Measurements from ENCODE around the gene LRFN2. TPM values are rescaled to one million over a fixed set of nuclear protein-coding genes. Genes with fewer than 3 reads are reported as not detected.

Gene LRFN2
- total RNA-seq, 2 experiments from 2014 or later = not detected

DNA sequence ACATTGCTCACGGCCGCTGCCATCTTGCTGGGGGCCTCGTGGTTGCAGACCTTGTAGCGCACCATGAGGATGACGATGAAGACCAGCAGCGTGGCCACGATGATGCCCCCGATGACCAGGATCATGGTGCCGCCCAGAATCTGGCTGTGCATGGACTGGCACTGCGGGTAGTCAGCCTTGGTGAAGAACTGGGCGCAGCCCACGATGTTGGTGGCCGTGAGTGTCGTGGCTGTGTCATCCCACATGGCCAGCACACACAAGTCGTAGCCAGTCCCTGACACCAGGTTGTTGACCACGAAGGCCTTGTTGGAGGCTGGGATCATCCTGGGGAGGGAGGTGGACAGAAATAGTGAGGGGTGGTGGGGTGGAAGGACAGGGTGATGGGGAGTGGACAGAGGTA is 194.6 kb downstream of the LRFN2 start:
- intact Hi-C loops (cut with DNase I, micrococcal nuclease) = no loop called here
- Mint-ChIP-seq H3K4me3 (no peak overlapping the region), H3K4me1 (ENCODE audit: low read depth) (peaks cover 44% of the 10 kb centered on the region), H3K9me3 (no peaks in the 10 kb centered on the region), H3K27me3 (peaks cover 4% of the 10 kb centered on the region), H3K36me3 (ENCODE audit: low read depth) (no peaks in the 10 kb centered on the region), H3K27ac (no peak overlapping the region)
- POLR2A ChIA-PET = no interaction called here
- no peak for DNase-seq
- Histone ChIP-seq H3K9me3 (ENCODE audit: control insufficient read depth in 1 of 2, insufficient read depth in 1 of 2, low read length in 2 of 2) (peaks cover 0 to 16% of the 10 kb centered on the region in 2 experiments), H3K27me3 (ENCODE audit: control insufficient read depth in 1 of 2, insufficient read depth in 2 of 2, low read length in 2 of 2) (peaks cover 0 to 3% of the 10 kb centered on the region in 2 experiments), H3K27ac (ENCODE audit: low read depth in 1 of 2, low read length in 2 of 2) (no peak overlapping the region), H3K4me3 (ENCODE audit: low read length) (no peak overlapping the region), H3K4me1 (ENCODE audit: insufficient read depth, low read length) (peaks cover 43% of the 10 kb centered on the region), H3K36me3 (ENCODE audit: insufficient read depth, low read length) (no peaks in the 10 kb centered on the region)
- ATAC-seq (ENCODE audit: poor library complexity) = no peak
- no peak for TF ChIP-seq CTCF (IDR thresholded peaks at IDR 0.05)
- CTCF ChIA-PET = no interaction called here

DNA sequence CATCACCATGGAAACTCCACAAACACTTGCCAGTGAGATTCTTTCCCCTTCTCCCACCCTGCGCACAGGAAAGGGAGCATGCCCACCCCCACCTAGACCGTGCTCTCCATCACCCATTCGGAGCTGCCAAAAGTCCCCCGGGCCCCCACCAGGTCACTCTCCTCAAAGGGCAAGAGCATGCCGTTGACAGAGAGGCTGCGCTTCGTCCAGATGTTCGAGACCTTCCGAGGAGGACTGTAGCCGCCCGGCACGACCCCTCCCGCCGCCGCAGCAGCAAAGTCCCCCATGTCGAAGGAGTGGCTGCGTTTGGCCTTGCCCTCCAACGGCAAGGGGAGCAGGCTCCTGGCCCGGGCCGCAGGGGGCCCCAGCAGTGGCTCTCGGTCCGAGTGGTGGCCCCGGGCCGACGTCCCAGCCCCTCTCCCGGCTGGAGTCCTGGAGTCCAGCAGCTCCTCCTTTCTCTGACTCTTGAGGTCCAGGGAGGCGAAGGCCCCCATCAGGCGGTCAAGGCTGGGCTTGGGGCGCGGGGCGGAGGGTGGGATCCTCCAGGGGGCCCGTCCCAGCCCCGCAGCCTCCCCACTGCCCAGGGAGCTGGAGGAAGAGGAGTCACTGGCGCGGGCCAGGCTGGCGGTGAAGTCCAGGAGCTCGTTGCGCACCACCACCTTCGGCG is 195.2 kb downstream of the LRFN2 start:
- no peaks in the 10 kb centered on the region for H3K36me3 ChIP-seq (ENCODE audit: insufficient read depth, low read length)
- no peaks in the 10 kb centered on the region for H3K9me3 Mint-ChIP-seq
- peaks cover 44% of the 10 kb centered on the region for H3K4me1 ChIP-seq (ENCODE audit: insufficient read depth, low read length)
- H3K4me1 Mint-ChIP-seq (ENCODE audit: low read depth) = peaks cover 50% of the 10 kb centered on the region
- CTCF ChIA-PET = no interaction called here
- H3K27me3 Mint-ChIP-seq = peaks cover 4% of the 10 kb centered on the region
- no peak for DNase-seq
- no peak for TF ChIP-seq CTCF (IDR thresholded peaks at IDR 0.05)
- H3K27me3 ChIP-seq (ENCODE audit: control insufficient read depth in 1 of 2, insufficient read depth in 2 of 2, low read length in 2 of 2) = peaks cover 0 to 3% of the 10 kb centered on the region in 2 experiments
- peaks cover 0 to 16% of the 10 kb centered on the region in 2 experiments for H3K9me3 ChIP-seq (ENCODE audit: control insufficient read depth in 1 of 2, insufficient read depth in 1 of 2, low read length in 2 of 2)
- peak overlapping the region; percentile 63 for H3K27ac Mint-ChIP-seq
- H3K4me3 ChIP-seq (ENCODE audit: low read length) = no peak overlapping the region
- ATAC-seq (ENCODE audit: poor library complexity) = no peak
- H3K4me3 Mint-ChIP-seq = no peak overlapping the region
- no peaks in the 10 kb centered on the region for H3K36me3 Mint-ChIP-seq (ENCODE audit: low read depth)
- H3K27ac ChIP-seq (ENCODE audit: low read depth in 1 of 2, low read length in 2 of 2) = no peak overlapping the region
- intact Hi-C loops (cut with DNase I, micrococcal nuclease) = no loop called here
- POLR2A ChIA-PET = no interaction called here

GRCh38 chr6:40391086-40391485 is 196.1 kb downstream of the LRFN2 start:
- H3K9me3 ChIP-seq (ENCODE audit: control insufficient read depth in 1 of 2, insufficient read depth in 1 of 2, low read length in 2 of 2) = peaks cover 0 to 16% of the 10 kb centered on the region in 2 experiments
- DNase-seq = peak in 4 of 14 experiments; percentile 15 to 47 (median 40)
- Mint-ChIP-seq H3K27me3 (peaks cover 4% of the 10 kb centered on the region), H3K27ac (peak overlapping the region; percentile 63), H3K4me3 (peak overlapping the region; percentile 0), H3K36me3 (ENCODE audit: low read depth) (no peaks in the 10 kb centered on the region), H3K9me3 (no peaks in the 10 kb centered on the region), H3K4me1 (ENCODE audit: low read depth) (peaks cover 59% of the 10 kb centered on the region)
- H3K4me3 ChIP-seq (ENCODE audit: low read length) = no peak overlapping the region
- peaks cover 0 to 3% of the 10 kb centered on the region in 2 experiments for H3K27me3 ChIP-seq (ENCODE audit: control insufficient read depth in 1 of 2, insufficient read depth in 2 of 2, low read length in 2 of 2)
- ATAC-seq (ENCODE audit: poor library complexity) = peak; percentile 44
- no peaks in the 10 kb centered on the region for H3K36me3 ChIP-seq (ENCODE audit: insufficient read depth, low read length)
- H3K4me1 ChIP-seq (ENCODE audit: insufficient read depth, low read length) = peaks cover 49% of the 10 kb centered on the region
- intact Hi-C loops (cut with DNase I, micrococcal nuclease) = no loop called here
- CTCF ChIA-PET = no interaction called here
- H3K27ac ChIP-seq (ENCODE audit: low read depth in 1 of 2, low read length in 2 of 2) = no peak overlapping the region
- POLR2A ChIA-PET = no interaction called here
- no peak for TF ChIP-seq CTCF (IDR thresholded peaks at IDR 0.05)
